Measurements from ENCODE around the gene ENTPD1. TPM values are rescaled to one million over a fixed set of nuclear protein-coding genes. Genes with fewer than 3 reads are reported as not detected.

Gene ENTPD1
- total RNA-seq, 1 donor from 2014 or later: 1.6 TPM

GRCh38 chr10:95742962-95743535, 12.9 kb upstream of the ENTPD1 start:
- H3K4me3 ChIP-seq: no peak overlapping the region
- no peak overlapping the region for H2AFZ ChIP-seq (replicated peaks)
- H3K36me3 ChIP-seq: no peaks in the 10 kb centered on the region
- Mint-ChIP-seq H3K4me3 (no peak overlapping the region), H3K4me1 (peaks cover 8% of the 10 kb centered on the region), H3K36me3 (no peaks in the 10 kb centered on the region), H3K9me3 (no peaks in the 10 kb centered on the region), H3K27ac (no peak overlapping the region), H3K27me3 (ENCODE audit: insufficient read depth, low read depth) (no peaks in the 10 kb centered on the region)
- no peak for DNase-seq (ENCODE audit: low spot score)
- no peak overlapping the region for H3K27ac ChIP-seq
- H3K9ac ChIP-seq: no peak overlapping the region
- H3K9me3 ChIP-seq (ENCODE audit: low read depth): no peaks in the 10 kb centered on the region
- H3F3A ChIP-seq (ENCODE audit: low read depth): no peaks in the 10 kb centered on the region
- H3K27me3 ChIP-seq: no peaks in the 10 kb centered on the region
- TF ChIP-seq EZH2phosphoT487 (IDR thresholded peaks at IDR 0.05) (no peak), EZH2 (IDR thresholded peaks at IDR 0.05) (no peak)
- TF ChIP-seq, protein P1, sequence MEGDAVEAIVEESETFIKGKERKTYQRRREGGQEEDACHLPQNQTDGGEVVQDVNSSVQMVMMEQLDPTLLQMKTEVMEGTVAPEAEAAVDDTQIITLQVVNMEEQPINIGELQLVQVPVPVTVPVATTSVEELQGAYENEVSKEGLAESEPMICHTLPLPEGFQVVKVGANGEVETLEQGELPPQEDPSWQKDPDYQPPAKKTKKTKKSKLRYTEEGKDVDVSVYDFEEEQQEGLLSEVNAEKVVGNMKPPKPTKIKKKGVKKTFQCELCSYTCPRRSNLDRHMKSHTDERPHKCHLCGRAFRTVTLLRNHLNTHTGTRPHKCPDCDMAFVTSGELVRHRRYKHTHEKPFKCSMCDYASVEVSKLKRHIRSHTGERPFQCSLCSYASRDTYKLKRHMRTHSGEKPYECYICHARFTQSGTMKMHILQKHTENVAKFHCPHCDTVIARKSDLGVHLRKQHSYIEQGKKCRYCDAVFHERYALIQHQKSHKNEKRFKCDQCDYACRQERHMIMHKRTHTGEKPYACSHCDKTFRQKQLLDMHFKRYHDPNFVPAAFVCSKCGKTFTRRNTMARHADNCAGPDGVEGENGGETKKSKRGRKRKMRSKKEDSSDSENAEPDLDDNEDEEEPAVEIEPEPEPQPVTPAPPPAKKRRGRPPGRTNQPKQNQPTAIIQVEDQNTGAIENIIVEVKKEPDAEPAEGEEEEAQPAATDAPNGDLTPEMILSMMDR (IDR thresholded peaks at IDR 0.05): no peak
- peaks cover 6% of the 10 kb centered on the region for H3K4me1 ChIP-seq
- no peaks in the 10 kb centered on the region for H3K79me2 ChIP-seq (ENCODE audit: low read depth)
- no peak overlapping the region for H3K4me2 ChIP-seq
- H4K20me1 ChIP-seq (ENCODE audit: low read depth): no peaks in the 10 kb centered on the region

DNA sequence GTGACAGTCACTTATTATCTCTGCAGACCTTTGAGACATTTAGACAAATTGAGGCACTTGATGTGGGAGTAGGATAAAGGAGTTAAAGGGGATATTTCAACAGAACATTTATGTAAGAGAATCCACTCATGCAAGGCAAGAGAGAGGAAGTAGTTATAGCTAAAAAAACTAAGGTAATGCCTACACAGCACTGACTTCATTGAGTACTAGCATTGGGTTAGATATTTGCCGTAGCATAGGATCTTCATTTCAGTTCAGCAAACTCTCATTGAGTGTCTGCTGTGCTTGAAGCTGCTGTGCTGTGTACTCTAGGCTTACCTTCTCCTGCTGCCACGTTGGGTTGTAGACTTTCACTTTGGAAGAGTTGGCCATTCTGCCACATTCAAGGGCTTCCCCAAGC, 10.5 kb upstream of the ENTPD1 start:
- Histone ChIP-seq H3K4me2 (no peak overlapping the region), H3K9ac (no peak overlapping the region), H3K9me3 (ENCODE audit: low read depth) (no peaks in the 10 kb centered on the region), H2AFZ (replicated peaks) (no peak overlapping the region), H3F3A (ENCODE audit: low read depth) (no peaks in the 10 kb centered on the region), H3K4me1 (peaks cover 6% of the 10 kb centered on the region), H3K36me3 (no peaks in the 10 kb centered on the region), H3K27ac (no peak overlapping the region), H4K20me1 (ENCODE audit: low read depth) (no peaks in the 10 kb centered on the region), H3K4me3 (no peak overlapping the region), H3K27me3 (no peaks in the 10 kb centered on the region), H3K79me2 (ENCODE audit: low read depth) (no peaks in the 10 kb centered on the region)
- Mint-ChIP-seq H3K27me3 (ENCODE audit: insufficient read depth, low read depth) (no peaks in the 10 kb centered on the region), H3K4me3 (no peak overlapping the region), H3K4me1 (peaks cover 8% of the 10 kb centered on the region), H3K27ac (no peak overlapping the region), H3K36me3 (no peaks in the 10 kb centered on the region), H3K9me3 (no peaks in the 10 kb centered on the region)
- no peak for DNase-seq (ENCODE audit: low spot score)
- TF ChIP-seq EZH2phosphoT487 (IDR thresholded peaks at IDR 0.05) (no peak), EZH2 (IDR thresholded peaks at IDR 0.05) (no peak)
- TF ChIP-seq, protein P1 (IDR thresholded peaks at IDR 0.05): no peak

DNA sequence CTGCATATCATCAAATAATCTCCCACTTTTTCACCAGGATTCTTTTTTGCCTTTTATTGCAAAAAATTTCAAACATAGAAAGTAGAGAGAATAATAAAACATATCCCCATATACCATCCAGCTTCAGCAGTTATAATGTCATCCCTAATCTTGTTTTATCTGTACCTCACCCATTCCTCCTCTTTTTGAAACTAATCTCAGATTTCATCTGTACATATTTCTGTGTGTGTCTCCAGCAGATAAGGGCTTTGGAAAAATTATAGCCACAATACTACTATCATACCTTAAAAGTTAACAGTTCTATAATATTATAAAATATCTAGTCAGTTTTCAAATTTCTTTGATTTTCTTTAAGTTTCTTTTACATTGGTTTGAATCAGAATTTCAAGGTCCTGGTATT, 7.6 kb upstream of the ENTPD1 start:
- Mint-ChIP-seq H3K27me3 (ENCODE audit: insufficient read depth, low read depth) (no peaks in the 10 kb centered on the region), H3K4me1 (no peaks in the 10 kb centered on the region)
- no peak for TF ChIP-seq EZH2 (IDR thresholded peaks at IDR 0.05)
- TF ChIP-seq, protein P1 (IDR thresholded peaks at IDR 0.05): no peak
- no peak for TF ChIP-seq EZH2phosphoT487 (IDR thresholded peaks at IDR 0.05)

More for the DNA sequence above, 7.6 kb upstream of the ENTPD1 start:
- Histone ChIP-seq H3K4me3 (no peak overlapping the region), H3K4me2 (no peak overlapping the region), H3K27me3 (no peaks in the 10 kb centered on the region), H2AFZ (replicated peaks) (no peak overlapping the region), H4K20me1 (ENCODE audit: low read depth) (no peaks in the 10 kb centered on the region), H3K9me3 (ENCODE audit: low read depth) (no peaks in the 10 kb centered on the region), H3K9ac (no peak overlapping the region), H3K4me1 (no peaks in the 10 kb centered on the region), H3F3A (ENCODE audit: low read depth) (no peaks in the 10 kb centered on the region), H3K27ac (no peak overlapping the region), H3K36me3 (no peaks in the 10 kb centered on the region), H3K79me2 (ENCODE audit: low read depth) (no peaks in the 10 kb centered on the region)
- Mint-ChIP-seq H3K4me3 (no peak overlapping the region), H3K36me3 (no peaks in the 10 kb centered on the region), H3K27ac (no peak overlapping the region), H3K9me3 (no peaks in the 10 kb centered on the region)
- DNase-seq (ENCODE audit: low spot score): no peak

Measured in neural progenitor cell (in vitro differentiated cells).